Measurements from ENCODE around the gene MASP1.

Gene MASP1

DNA sequence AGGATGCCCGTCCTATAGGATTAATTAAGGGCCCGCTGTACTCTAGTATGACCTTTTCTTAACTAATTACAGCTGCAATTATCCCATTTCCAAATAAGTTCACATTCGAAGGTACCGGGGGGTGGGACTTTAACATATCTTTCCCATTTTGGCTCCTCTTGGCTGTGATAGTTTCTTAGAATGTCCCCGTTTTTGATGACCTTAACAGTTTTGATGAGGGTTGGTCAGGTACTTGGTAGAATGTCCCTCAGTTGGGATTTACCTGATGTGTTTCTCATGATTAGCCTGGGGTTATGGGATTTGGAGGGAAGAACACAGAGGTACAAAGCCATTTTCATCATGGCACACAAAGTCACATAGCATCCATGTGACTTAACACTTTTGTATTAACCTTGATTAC, 76.1 kb downstream of the MASP1 start:
- Histone ChIP-seq H3K27me3 (ENCODE audit: control insufficient read depth in 5 of 5, insufficient read depth in 4 of 5, low read length in 5 of 5) (peaks cover 0 to 7% (median 0%) of the 10 kb centered on the region in 5 donors), H3K36me3 (ENCODE audit: control insufficient read depth in 5 of 5, insufficient read depth in 5 of 5, low read length in 5 of 5) (no peaks in the 10 kb centered on the region), H3K27ac (ENCODE audit: low read depth, low read length) (no peak overlapping the region), H3K4me3 (ENCODE audit: low read depth in 1 of 5, low read length in 5 of 5) (no peak overlapping the region), H3K4me1 (ENCODE audit: control insufficient read depth in 5 of 5, insufficient read depth in 5 of 5, low read length in 5 of 5) (peaks cover 0 to 6% (median 5%) of the 10 kb centered on the region in 5 donors), H3K9ac (ENCODE audit: low read length in 5 of 5) (no peak overlapping the region), H3K9me3 (ENCODE audit: control insufficient read depth in 5 of 5, low read length in 5 of 5) (no peaks in the 10 kb centered on the region)

DNA sequence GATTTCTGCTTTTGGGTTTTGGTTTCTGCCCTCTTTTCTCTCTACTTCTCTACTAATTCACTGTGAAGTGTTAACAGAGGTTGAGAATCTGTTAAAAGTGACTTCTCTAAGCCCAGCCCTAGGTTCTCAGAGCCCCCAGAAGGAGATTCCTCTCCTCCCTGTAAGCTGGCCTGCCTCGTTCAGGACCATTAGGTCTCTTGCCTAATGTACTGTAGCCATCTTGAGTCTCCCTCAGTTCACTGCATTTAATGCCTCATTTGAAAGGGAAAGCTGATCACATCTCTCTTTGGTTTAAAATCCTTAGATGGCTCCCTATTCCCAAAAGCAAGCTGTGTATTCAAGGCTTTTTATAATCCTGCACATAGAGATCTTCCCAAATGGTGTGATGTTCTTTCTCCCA, 77.9 kb downstream of the MASP1 start:
- Histone ChIP-seq H3K27ac (ENCODE audit: low read depth, low read length) (no peak overlapping the region), H3K9ac (ENCODE audit: low read length in 5 of 5) (no peak overlapping the region), H3K27me3 (ENCODE audit: control insufficient read depth in 5 of 5, insufficient read depth in 4 of 5, low read length in 5 of 5) (no peaks in the 10 kb centered on the region), H3K9me3 (ENCODE audit: control insufficient read depth in 5 of 5, low read length in 5 of 5) (no peaks in the 10 kb centered on the region), H3K4me1 (ENCODE audit: control insufficient read depth in 5 of 5, insufficient read depth in 5 of 5, low read length in 5 of 5) (peaks cover 0 to 13% (median 11%) of the 10 kb centered on the region in 5 donors), H3K4me3 (ENCODE audit: low read depth in 1 of 5, low read length in 5 of 5) (no peak overlapping the region), H3K36me3 (ENCODE audit: control insufficient read depth in 5 of 5, insufficient read depth in 5 of 5, low read length in 5 of 5) (no peaks in the 10 kb centered on the region)

DNA sequence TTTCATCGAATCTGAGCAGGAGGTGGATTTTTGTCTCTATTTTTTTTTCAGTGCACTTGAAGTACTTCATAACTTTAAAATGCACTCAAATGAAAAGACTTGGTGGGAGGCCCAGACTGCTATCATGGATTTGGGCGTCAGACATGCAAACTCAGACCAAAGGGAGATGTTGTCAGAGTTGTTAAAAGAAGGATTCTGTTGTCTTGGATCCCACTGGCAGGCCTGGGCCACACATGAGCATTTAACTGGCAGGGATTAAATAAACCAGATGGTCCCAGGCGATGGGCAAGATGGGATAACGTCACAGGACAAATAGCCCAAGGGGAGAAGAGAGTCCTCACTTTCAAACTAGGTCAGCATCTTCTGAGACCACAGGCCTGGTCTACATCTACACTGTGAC, 78.8 kb downstream of the MASP1 start:
- H3K9me3 ChIP-seq (ENCODE audit: control insufficient read depth in 5 of 5, low read length in 5 of 5) = no peaks in the 10 kb centered on the region
- H3K36me3 ChIP-seq (ENCODE audit: control insufficient read depth in 5 of 5, insufficient read depth in 5 of 5, low read length in 5 of 5) = no peaks in the 10 kb centered on the region
- no peak overlapping the region for H3K4me3 ChIP-seq (ENCODE audit: low read depth in 1 of 5, low read length in 5 of 5)
- no peaks in the 10 kb centered on the region for H3K27me3 ChIP-seq (ENCODE audit: control insufficient read depth in 5 of 5, insufficient read depth in 4 of 5, low read length in 5 of 5)
- peaks cover 0 to 13% (median 11%) of the 10 kb centered on the region in 5 donors for H3K4me1 ChIP-seq (ENCODE audit: control insufficient read depth in 5 of 5, insufficient read depth in 5 of 5, low read length in 5 of 5)
- H3K9ac ChIP-seq (ENCODE audit: low read length in 5 of 5) = no peak overlapping the region
- H3K27ac ChIP-seq (ENCODE audit: low read depth, low read length) = no peak overlapping the region

DNA sequence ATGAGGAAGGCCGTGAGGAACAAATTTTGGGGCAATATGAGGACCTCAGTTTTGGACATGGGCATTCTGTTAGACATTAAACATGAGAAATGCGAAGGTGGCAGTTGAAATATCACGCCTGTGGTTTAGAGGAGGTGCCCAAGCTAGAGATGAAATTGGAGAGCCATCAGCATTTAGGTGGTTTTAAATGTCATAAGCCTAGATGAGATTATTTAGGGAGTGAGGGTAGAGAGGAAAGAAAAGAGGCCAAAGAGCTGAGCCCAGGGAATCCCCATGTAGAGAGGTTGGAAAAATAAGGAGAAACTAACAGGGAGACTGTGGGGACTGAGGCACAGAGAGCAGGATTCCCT, 79.4 kb downstream of the MASP1 start:
- no peak overlapping the region for H3K4me3 ChIP-seq (ENCODE audit: low read depth in 1 of 5, low read length in 5 of 5)
- H3K9me3 ChIP-seq (ENCODE audit: control insufficient read depth in 5 of 5, low read length in 5 of 5) = no peaks in the 10 kb centered on the region
- H3K4me1 ChIP-seq (ENCODE audit: control insufficient read depth in 5 of 5, insufficient read depth in 5 of 5, low read length in 5 of 5) = peaks cover 0 to 13% (median 11%) of the 10 kb centered on the region in 5 donors
- no peaks in the 10 kb centered on the region for H3K36me3 ChIP-seq (ENCODE audit: control insufficient read depth in 5 of 5, insufficient read depth in 5 of 5, low read length in 5 of 5)
- no peak overlapping the region for H3K9ac ChIP-seq (ENCODE audit: low read length in 5 of 5)
- H3K27me3 ChIP-seq (ENCODE audit: control insufficient read depth in 5 of 5, insufficient read depth in 4 of 5, low read length in 5 of 5) = no peaks in the 10 kb centered on the region
- H3K27ac ChIP-seq (ENCODE audit: low read depth, low read length) = no peak overlapping the region

DNA sequence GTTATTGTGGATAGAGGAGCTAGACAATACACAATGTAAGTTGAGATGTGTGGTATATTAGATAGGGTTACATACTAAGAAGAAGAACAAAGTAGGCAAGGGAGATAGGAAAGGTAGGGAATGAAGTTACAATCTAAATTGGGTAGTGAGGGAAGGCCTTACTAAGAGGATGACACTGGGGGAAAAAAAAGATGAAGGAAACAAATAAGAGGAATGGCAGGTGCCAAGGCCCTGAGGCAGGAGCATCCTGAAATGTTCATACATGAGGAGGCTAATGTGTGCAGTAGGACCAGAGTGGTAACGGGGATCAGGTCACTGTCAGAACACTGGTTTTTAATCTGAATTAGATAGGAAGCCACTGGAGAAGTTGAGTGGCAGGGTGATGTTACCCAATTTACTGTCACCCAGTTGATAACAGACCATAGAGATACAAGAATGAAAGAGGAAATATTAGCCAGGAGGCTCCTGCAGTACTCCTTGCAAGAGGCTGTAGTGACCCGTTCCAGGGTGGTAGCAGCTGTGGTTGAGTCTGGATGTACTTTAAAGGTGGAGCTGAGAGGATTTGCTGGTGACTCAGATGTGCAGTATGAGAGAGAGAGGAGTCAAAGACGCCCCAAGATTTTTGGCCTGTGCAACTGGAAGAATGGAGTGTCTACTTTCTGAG, 79.9 kb downstream of the MASP1 start:
- H3K4me1 ChIP-seq (ENCODE audit: control insufficient read depth in 5 of 5, insufficient read depth in 5 of 5, low read length in 5 of 5) = peaks cover 0 to 13% (median 11%) of the 10 kb centered on the region in 5 donors
- no peak overlapping the region for H3K4me3 ChIP-seq (ENCODE audit: low read depth in 1 of 5, low read length in 5 of 5)
- H3K36me3 ChIP-seq (ENCODE audit: control insufficient read depth in 5 of 5, insufficient read depth in 5 of 5, low read length in 5 of 5) = no peaks in the 10 kb centered on the region
- no peak overlapping the region for H3K9ac ChIP-seq (ENCODE audit: low read length in 5 of 5)
- no peaks in the 10 kb centered on the region for H3K27me3 ChIP-seq (ENCODE audit: control insufficient read depth in 5 of 5, insufficient read depth in 4 of 5, low read length in 5 of 5)
- H3K27ac ChIP-seq (ENCODE audit: low read depth, low read length) = no peak overlapping the region
- H3K9me3 ChIP-seq (ENCODE audit: control insufficient read depth in 5 of 5, low read length in 5 of 5) = no peaks in the 10 kb centered on the region

DNA sequence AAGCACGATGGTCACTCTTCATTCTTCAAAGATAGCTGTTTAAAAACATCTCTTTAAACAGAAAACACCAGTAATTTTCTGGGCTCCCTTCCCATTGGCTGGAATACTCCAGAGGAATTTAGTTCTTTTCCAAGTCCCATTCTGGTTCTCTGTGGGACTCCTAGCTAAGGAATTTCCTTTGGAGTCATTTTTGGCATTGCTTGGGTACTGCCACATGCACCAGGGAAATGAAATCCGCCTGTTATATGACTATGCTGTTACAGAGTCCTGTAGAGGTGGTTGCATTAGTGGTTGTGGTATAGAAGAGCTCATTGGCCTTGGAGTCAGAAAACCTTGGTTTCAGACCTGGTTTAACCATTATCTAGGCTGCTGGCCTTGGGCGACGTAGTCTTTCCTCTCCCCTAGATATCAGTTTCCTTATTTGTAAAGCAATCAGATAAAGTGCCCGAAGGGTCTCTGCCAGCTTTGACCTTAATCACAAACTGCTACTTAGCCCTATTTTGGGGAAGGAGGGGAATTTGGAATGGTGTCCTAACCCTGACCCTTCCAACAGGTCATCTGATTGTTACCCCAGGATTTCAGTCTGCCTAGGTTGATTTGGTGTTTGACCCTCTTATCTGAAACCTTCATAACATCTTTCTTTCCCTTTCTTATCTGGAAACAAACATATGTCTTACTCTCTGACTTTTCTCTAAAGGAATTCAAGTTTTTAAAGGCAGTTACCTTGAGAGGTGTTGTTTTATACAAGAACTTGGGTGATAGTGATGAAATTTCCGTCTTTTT, 80.8 kb downstream of the MASP1 start:
- no peak overlapping the region for H3K27ac ChIP-seq (ENCODE audit: low read depth, low read length)
- H3K36me3 ChIP-seq (ENCODE audit: control insufficient read depth in 5 of 5, insufficient read depth in 5 of 5, low read length in 5 of 5) = no peaks in the 10 kb centered on the region

DNA sequence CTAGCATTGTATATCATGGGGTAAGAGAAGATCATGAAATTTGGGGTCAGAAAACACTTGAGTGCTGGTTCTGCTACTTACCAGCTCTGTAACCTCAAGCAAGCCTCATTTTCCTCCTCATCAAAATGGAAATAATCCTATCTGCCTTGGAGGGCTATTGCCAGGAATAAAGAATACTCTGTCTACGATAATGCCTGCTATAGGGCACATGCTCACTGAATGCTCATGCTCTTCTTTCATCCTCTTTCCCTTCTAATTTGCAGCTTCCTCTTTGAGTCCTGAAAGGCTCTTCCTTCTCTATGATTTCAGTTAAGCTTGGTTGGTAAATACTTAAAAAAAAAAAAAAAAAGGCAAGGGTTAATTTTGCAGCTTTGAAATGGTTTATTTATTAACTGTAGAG, 81.4 kb downstream of the MASP1 start:
- no peak overlapping the region for H3K27ac ChIP-seq (ENCODE audit: low read depth, low read length)
- no peak overlapping the region for H3K4me3 ChIP-seq (ENCODE audit: low read depth in 1 of 5, low read length in 5 of 5)

More for the DNA sequence above, 80.8 kb downstream of the MASP1 start:
- Histone ChIP-seq H3K9me3 (ENCODE audit: control insufficient read depth in 5 of 5, low read length in 5 of 5) (no peaks in the 10 kb centered on the region), H3K4me1 (ENCODE audit: control insufficient read depth in 5 of 5, insufficient read depth in 5 of 5, low read length in 5 of 5) (peaks cover 0 to 13% (median 11%) of the 10 kb centered on the region in 5 donors), H3K4me3 (ENCODE audit: low read depth in 1 of 5, low read length in 5 of 5) (no peak overlapping the region), H3K9ac (ENCODE audit: low read length in 5 of 5) (no peak overlapping the region), H3K27me3 (ENCODE audit: control insufficient read depth in 5 of 5, insufficient read depth in 4 of 5, low read length in 5 of 5) (no peaks in the 10 kb centered on the region)

DNA sequence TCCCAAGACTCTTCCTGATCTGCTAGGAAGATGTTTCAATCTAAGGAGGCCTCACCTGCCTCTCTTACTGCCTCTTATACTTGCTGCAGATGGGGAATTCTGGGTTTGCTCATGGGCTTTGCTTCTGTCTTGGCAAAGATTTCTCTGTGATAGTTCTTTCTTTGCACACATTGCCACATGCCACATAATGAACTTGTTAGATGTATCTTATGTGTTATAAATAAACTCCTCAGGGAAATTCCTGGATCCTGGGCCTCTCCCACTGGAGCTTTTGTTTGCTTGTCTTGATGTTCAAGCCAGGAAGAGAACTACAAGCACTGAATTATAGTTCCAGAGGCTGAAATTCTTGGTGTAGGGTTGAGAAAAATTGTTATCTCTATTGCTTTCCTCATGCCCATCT, 82.0 kb downstream of the MASP1 start:
- no peak overlapping the region for H3K27ac ChIP-seq (ENCODE audit: low read depth, low read length)

More for the DNA sequence above, 81.4 kb downstream of the MASP1 start:
- no peaks in the 10 kb centered on the region for H3K27me3 ChIP-seq (ENCODE audit: control insufficient read depth in 5 of 5, insufficient read depth in 4 of 5, low read length in 5 of 5)
- H3K4me1 ChIP-seq (ENCODE audit: control insufficient read depth in 5 of 5, insufficient read depth in 5 of 5, low read length in 5 of 5) = peaks cover 0 to 13% (median 11%) of the 10 kb centered on the region in 5 donors
- no peak overlapping the region for H3K9ac ChIP-seq (ENCODE audit: low read length in 5 of 5)
- H3K9me3 ChIP-seq (ENCODE audit: control insufficient read depth in 5 of 5, low read length in 5 of 5) = no peaks in the 10 kb centered on the region
- no peaks in the 10 kb centered on the region for H3K36me3 ChIP-seq (ENCODE audit: control insufficient read depth in 5 of 5, insufficient read depth in 5 of 5, low read length in 5 of 5)

DNA sequence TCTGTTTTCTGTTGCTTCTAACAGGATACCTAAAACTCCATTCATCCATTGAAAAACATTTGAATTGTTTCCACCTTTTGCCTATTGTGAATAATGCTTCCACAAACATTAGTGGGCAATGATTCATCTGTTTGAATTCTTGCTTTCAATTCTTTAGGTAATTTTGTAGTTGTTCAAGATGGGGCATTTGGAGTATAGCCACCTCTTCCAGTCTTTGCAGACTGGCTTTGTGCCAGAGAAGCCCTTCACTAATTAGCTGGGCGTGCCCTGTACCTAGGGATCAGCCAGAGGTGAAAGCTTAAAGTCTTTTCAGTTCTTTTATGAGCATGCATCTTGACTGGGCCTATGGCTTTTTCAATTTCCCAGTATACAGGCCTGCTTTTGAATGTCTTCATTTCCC, 83.4 kb downstream of the MASP1 start:
- Histone ChIP-seq H3K4me1 (ENCODE audit: control insufficient read depth in 5 of 5, insufficient read depth in 5 of 5, low read length in 5 of 5) (peaks cover 0 to 13% (median 11%) of the 10 kb centered on the region in 5 donors), H3K27ac (ENCODE audit: low read depth, low read length) (no peak overlapping the region)

More for the DNA sequence above, 82.0 kb downstream of the MASP1 start:
- peaks cover 0 to 13% (median 11%) of the 10 kb centered on the region in 5 donors for H3K4me1 ChIP-seq (ENCODE audit: control insufficient read depth in 5 of 5, insufficient read depth in 5 of 5, low read length in 5 of 5)
- no peak overlapping the region for H3K9ac ChIP-seq (ENCODE audit: low read length in 5 of 5)
- no peaks in the 10 kb centered on the region for H3K27me3 ChIP-seq (ENCODE audit: control insufficient read depth in 5 of 5, insufficient read depth in 4 of 5, low read length in 5 of 5)
- no peaks in the 10 kb centered on the region for H3K36me3 ChIP-seq (ENCODE audit: control insufficient read depth in 5 of 5, insufficient read depth in 5 of 5, low read length in 5 of 5)
- no peak overlapping the region for H3K4me3 ChIP-seq (ENCODE audit: low read depth in 1 of 5, low read length in 5 of 5)
- H3K9me3 ChIP-seq (ENCODE audit: control insufficient read depth in 5 of 5, low read length in 5 of 5) = no peaks in the 10 kb centered on the region

DNA sequence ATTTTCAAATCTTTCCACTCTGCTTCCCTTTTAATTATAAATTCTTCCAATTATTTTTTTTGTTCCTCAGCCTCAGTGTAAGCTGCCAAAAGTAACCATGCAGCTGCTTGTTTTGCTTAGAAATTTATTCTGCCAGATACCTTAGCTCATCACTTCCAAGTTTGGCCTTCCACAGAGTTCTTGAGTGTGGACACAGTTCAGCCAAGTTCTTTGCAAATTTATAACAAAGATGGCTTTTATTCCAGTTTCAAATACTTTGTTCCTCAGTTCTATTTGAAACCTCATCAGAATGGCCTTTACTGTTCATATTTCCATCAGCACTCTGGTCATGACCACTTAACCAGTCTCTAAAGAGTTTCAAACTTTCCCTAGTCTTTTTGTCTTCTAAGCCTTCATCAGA, 83.9 kb downstream of the MASP1 start:
- H3K27ac ChIP-seq (ENCODE audit: low read depth, low read length) = no peak overlapping the region
- H3K9me3 ChIP-seq (ENCODE audit: control insufficient read depth in 5 of 5, low read length in 5 of 5) = no peaks in the 10 kb centered on the region
- no peaks in the 10 kb centered on the region for H3K36me3 ChIP-seq (ENCODE audit: control insufficient read depth in 5 of 5, insufficient read depth in 5 of 5, low read length in 5 of 5)
- H3K27me3 ChIP-seq (ENCODE audit: control insufficient read depth in 5 of 5, insufficient read depth in 4 of 5, low read length in 5 of 5) = peaks cover 0 to 3% (median 0%) of the 10 kb centered on the region in 5 donors
- no peak overlapping the region for H3K9ac ChIP-seq (ENCODE audit: low read length in 5 of 5)
- H3K4me3 ChIP-seq (ENCODE audit: low read depth in 1 of 5, low read length in 5 of 5) = no peak overlapping the region
- peaks cover 0 to 13% (median 11%) of the 10 kb centered on the region in 5 donors for H3K4me1 ChIP-seq (ENCODE audit: control insufficient read depth in 5 of 5, insufficient read depth in 5 of 5, low read length in 5 of 5)

More for the DNA sequence above, 83.4 kb downstream of the MASP1 start:
- no peak overlapping the region for H3K9ac ChIP-seq (ENCODE audit: low read length in 5 of 5)
- no peak overlapping the region for H3K4me3 ChIP-seq (ENCODE audit: low read depth in 1 of 5, low read length in 5 of 5)
- no peaks in the 10 kb centered on the region for H3K9me3 ChIP-seq (ENCODE audit: control insufficient read depth in 5 of 5, low read length in 5 of 5)
- no peaks in the 10 kb centered on the region for H3K36me3 ChIP-seq (ENCODE audit: control insufficient read depth in 5 of 5, insufficient read depth in 5 of 5, low read length in 5 of 5)
- H3K27me3 ChIP-seq (ENCODE audit: control insufficient read depth in 5 of 5, insufficient read depth in 4 of 5, low read length in 5 of 5) = peaks cover 0 to under 1% (median 0%) of the 10 kb centered on the region in 5 donors
